HepG2 (cell line): ENCODE measurements around the gene PTMA. TPM values are rescaled to one million over a fixed set of nuclear protein-coding genes. Genes with fewer than 3 reads are reported as not detected.

ENCODE experiments used
- AGO1 ChIP-seq: fragments of 200-400 bp; formaldehyde crosslinking; IDR thresholded peaks from 2 replicates; pipeline ENCODE4 v1.6.1; 2017; ENCODE audit warnings: mild to moderate bottlenecking, low read depth, low read length, moderate library complexity; ENCODE audit not compliant: poor library complexity, severe bottlenecking
- AHDC1 ChIP-seq: sonication (generic); formaldehyde crosslinking; IDR thresholded peaks from 2 replicates; pipeline ENCODE4 v1.5.1; 2020; ENCODE audit warnings: mild to moderate bottlenecking, missing genetic modification reagents, borderline replicate concordance
- ARNT ChIP-seq: fragments of 450-650 bp; IDR thresholded peaks from 2 replicates; pipeline ENCODE4 v1.6.1; 2017
- ATF3 ChIP-seq: sonication (generic); formaldehyde crosslinking; IDR thresholded peaks from 2 replicates; pipeline ENCODE4 v1.4.0; 2020; ENCODE audit warnings: missing genetic modification reagents
- CBFB ChIP-seq: sonication (generic); formaldehyde crosslinking; IDR thresholded peaks from 2 replicates; pipeline ENCODE4 v1.4.0; 2020; ENCODE audit warnings: missing genetic modification reagents
- CHD2 ChIP-seq: IDR thresholded peaks from 2 replicates; pipeline ENCODE4 v1.6.1; 2011; ENCODE audit warnings: low read depth, low read length, improper control_type of control experiment
- GPN1 ChIP-seq: sonication (generic); formaldehyde crosslinking; IDR thresholded peaks from 2 replicates; pipeline ENCODE4 v1.5.1; 2020; ENCODE audit warnings: missing genetic modification reagents, borderline replicate concordance
- HDAC2 ChIP-seq: sonication (generic); formaldehyde crosslinking; IDR thresholded peaks from 2 replicates; pipeline ENCODE4 v1.4.0; 2020; ENCODE audit warnings: missing genetic modification reagents
- PHF5A ChIP-seq: IDR thresholded peaks from one replicate; pipeline ENCODE4 v1.6.1; 2018; ENCODE audit warnings: low read depth, missing genetic modification reagents; ENCODE audit not compliant: unreplicated experiment
- TFDP2 ChIP-seq: sonication (generic); formaldehyde crosslinking; IDR thresholded peaks from 2 replicates; pipeline ENCODE4 v1.4.0; 2020; ENCODE audit warnings: missing genetic modification reagents
- THRA ChIP-seq: sonication (generic); formaldehyde crosslinking; IDR thresholded peaks from 2 replicates; pipeline ENCODE4 v1.4.0; 2020; ENCODE audit warnings: missing genetic modification reagents, borderline replicate concordance
- TOPORS ChIP-seq: sonication (generic); formaldehyde crosslinking; IDR thresholded peaks from 2 replicates; pipeline ENCODE4 v1.8.0; 2023; ENCODE audit warnings: mild to moderate bottlenecking, missing genetic modification reagents
- ZIK1 ChIP-seq: sonication (generic); formaldehyde crosslinking; IDR thresholded peaks from 2 replicates; pipeline ENCODE4 v1.5.0; 2020; ENCODE audit warnings: mild to moderate bottlenecking, low read depth, missing genetic modification reagents, borderline replicate concordance
- ZKSCAN8 ChIP-seq: IDR thresholded peaks from 2 replicates; pipeline ENCODE4 v1.6.1; 2016; ENCODE audit warnings: borderline replicate concordance, missing genetic modification reagents, missing compliant biosample characterization
- ZNF33A ChIP-seq: sonication (generic); formaldehyde crosslinking; IDR thresholded peaks from 2 replicates; pipeline ENCODE4 v1.5.1; 2020; ENCODE audit warnings: missing genetic modification reagents, mild to moderate bottlenecking, moderate library complexity, borderline replicate concordance
- ZNF543 ChIP-seq: sonication (generic); formaldehyde crosslinking; IDR thresholded peaks from 2 replicates; pipeline ENCODE4 v1.4.0; 2020; ENCODE audit warnings: mild to moderate bottlenecking, missing genetic modification reagents
- ZNF619 ChIP-seq: sonication (generic); formaldehyde crosslinking; IDR thresholded peaks from 2 replicates; pipeline ENCODE4 v1.4.0; 2020; ENCODE audit warnings: mild to moderate bottlenecking, missing genetic modification reagents
- ZNF737 ChIP-seq: sonication (generic); formaldehyde crosslinking; IDR thresholded peaks from 2 replicates; pipeline ENCODE4 v1.5.0; 2020; ENCODE audit warnings: missing genetic modification reagents, mild to moderate bottlenecking, borderline replicate concordance
- ZNF770 ChIP-seq: sonication (generic); formaldehyde crosslinking; IDR thresholded peaks from 2 replicates; pipeline ENCODE4 v1.5.0; 2020; ENCODE audit warnings: mild to moderate bottlenecking, missing genetic modification reagents
- ZNF841 ChIP-seq: sonication (generic); formaldehyde crosslinking; IDR thresholded peaks from 2 replicates; pipeline ENCODE4 v1.8.1; 2023; ENCODE audit warnings: missing genetic modification reagents, borderline replicate concordance
- ZSCAN21 ChIP-seq: sonication (generic); formaldehyde crosslinking; IDR thresholded peaks from 2 replicates; pipeline ENCODE4 v1.8.0; 2022; ENCODE audit warnings: mild to moderate bottlenecking, missing genetic modification reagents, moderate library complexity, borderline replicate concordance
- polyA plus RNA-seq, 8 experiments: library from polyadenylated mRNA; depleted of rRNA in 3 of 8; stranded (reverse) in 7 of 8; unstranded in 1 of 8; fragments of >200 nt; fragmentation: Illumina TruSeq in 4 of 8; extraction: Trizol in 4 of 8; gene quantifications; 2 replicates each; pipeline versions ENCODE4 v1.2.1 to v1.2.3, GENCODE V29; 2011 to 2016; ENCODE audit warnings: low read depth in 4 of 8, missing spikeins in 1 of 8, mixed read lengths in 1 of 8; ENCODE audit not compliant: insufficient read depth in 1 of 8
- total RNA-seq, 5 experiments: library from RNA; depleted of rRNA; stranded (reverse); fragments of >200 nt; fragmentation: Illumina TruSeq; extraction: Trizol; gene quantifications; 2 replicates each; pipeline ENCODE4 v1.2.3, GENCODE V29; 2016; ENCODE audit warnings: low read depth in 1 of 5

PTMA gene
- total and polyA plus RNA-seq, 2 of the 13 experiments (the other 11 are each of a cell fraction or from before 2014, with no cell fraction given) = 190 to 1,086 TPM

- no peak for TF ChIP-seq AHDC1 (CRISPR knock-in tag)
- no peak for TF ChIP-seq ZNF737
- TF ChIP-seq ATF3 (CRISPR knock-in tag) = no peak
- TF ChIP-seq PHF5A (CRISPR knock-in tag) = no peak
- TF ChIP-seq HDAC2 (CRISPR knock-in tag) = 0 out of 2 replicates have a peak, but pooled peaks have one; percentile 2
- TF ChIP-seq ZNF841 (CRISPR knock-in tag) = no peak
- no peak for TF ChIP-seq ZNF33A (CRISPR knock-in tag)
- no peak for TF ChIP-seq THRA (CRISPR knock-in tag)
- TF ChIP-seq ZSCAN21 (CRISPR knock-in tag) = no peak
- TF ChIP-seq TOPORS (CRISPR knock-in tag) = no peak
- TF ChIP-seq ARNT = no peak
- TF ChIP-seq ZKSCAN8 (CRISPR knock-in tag) = no peak
- TF ChIP-seq AGO1 = no peak
- TF ChIP-seq CBFB (CRISPR knock-in tag) = no peak
- TF ChIP-seq ZNF543 (CRISPR knock-in tag) = no peak
- TF ChIP-seq GPN1 (CRISPR knock-in tag) = no peak
- TF ChIP-seq ZNF619 (CRISPR knock-in tag) = no peak
- TF ChIP-seq ZIK1 (CRISPR knock-in tag) = no peak; the same call in 1 of the 2 replicates
- no peak for TF ChIP-seq CHD2
- TF ChIP-seq ZNF770 (CRISPR knock-in tag) = no peak
- TF ChIP-seq TFDP2 (CRISPR knock-in tag) = no peak
Measured at GRCh38 chr2:231707625-231707926, 749 bp upstream of the PTMA start (continued).
